HepG2 (cell line): Measurements from ENCODE around the gene ANKRD13D.

Source experiments
- CREB1 ChIP-seq, 2 experiments: fragments of 450-650 bp in 1 of 2; IDR thresholded peaks; 2 replicates each; pipeline ENCODE4 v1.6.1; 2016 to 2017; ENCODE audit warnings: control low read depth in 1 of 2, mild to moderate bottlenecking in 1 of 2, missing compliant biosample characterization in 1 of 2, missing genetic modification characterization in 1 of 2
- EP300 ChIP-seq, 3 experiments: sonication (generic) in 1 of 3; formaldehyde crosslinking in 1 of 3; IDR thresholded peaks; 2 replicates each; pipeline versions ENCODE4 v1.5.1 to v1.6.1; 2011 to 2020; ENCODE audit warnings: low read depth in 2 of 3, low read length in 2 of 3, borderline replicate concordance in 1 of 3, improper control_type of control experiment in 1 of 3, mild to moderate bottlenecking in 1 of 3, missing genetic modification reagents in 1 of 3, moderate library complexity in 1 of 3
- ETS1 ChIP-seq: sonication (generic); formaldehyde crosslinking; IDR thresholded peaks from 2 replicates; pipeline ENCODE4 v1.4.0; 2020; ENCODE audit warnings: missing genetic modification reagents
- MXI1 ChIP-seq: IDR thresholded peaks from 3 replicates; pipeline ENCODE4 v1.6.1; 2012; ENCODE audit warnings: low read depth, low read length, inconsistent platforms, borderline replicate concordance
- MZF1 ChIP-seq: sonication (generic); formaldehyde crosslinking; IDR thresholded peaks from 2 replicates; pipeline ENCODE4 v1.8.1; 2023; ENCODE audit warnings: mild to moderate bottlenecking, missing genetic modification reagents, borderline replicate concordance
- REST ChIP-seq, 2 experiments: IDR thresholded peaks; 2 replicates each; pipeline ENCODE4 v1.6.1; 2011 to 2012; ENCODE audit warnings: low read length in 2 of 2, borderline replicate concordance in 1 of 2, low read depth in 1 of 2, mild to moderate bottlenecking in 1 of 2, moderate library complexity in 1 of 2
- U2AF1 ChIP-seq: fragments of 200-400 bp; formaldehyde crosslinking; optimal IDR thresholded peaks from 2 replicates; pipeline ENCODE3; 2017; ENCODE audit warnings: mild to moderate bottlenecking, low read depth, low read length
- ZNF549 ChIP-seq: sonication (generic); formaldehyde crosslinking; IDR thresholded peaks from 2 replicates; pipeline ENCODE4 v1.5.0; 2020; ENCODE audit warnings: missing genetic modification reagents
- ZNF644 ChIP-seq: IDR thresholded peaks from 2 replicates; pipeline ENCODE4 v1.6.1; 2016; ENCODE audit warnings: low read depth
- ZNF782 ChIP-seq: sonication (generic); formaldehyde crosslinking; IDR thresholded peaks from 2 replicates; pipeline ENCODE4 v1.4.0; 2020; ENCODE audit warnings: missing genetic modification reagents, mild to moderate bottlenecking, borderline replicate concordance

DNA sequence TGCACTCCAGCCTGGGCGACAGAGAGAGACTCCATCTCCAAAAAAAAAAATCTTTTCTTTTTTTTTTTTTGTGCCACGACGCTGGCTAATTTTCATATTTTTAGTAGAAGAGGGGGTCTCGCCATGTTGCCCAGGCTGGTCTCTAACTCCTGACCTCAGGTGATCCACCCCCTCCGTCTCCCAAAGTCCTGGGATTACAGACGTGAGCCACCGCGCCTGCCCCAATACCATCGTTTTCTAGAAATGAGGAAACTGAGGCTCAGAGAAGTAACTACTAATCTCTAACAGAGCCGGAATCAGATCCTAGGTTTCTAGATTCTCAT is 27.7 kb downstream of the ANKRD13D start:
- TF ChIP-seq MZF1 (CRISPR knock-in tag) (no peak), EP300 (IDR thresholded peaks at IDR 0.05; ENCODE audit: low read depth in 2 of 2, low read length in 2 of 2) (no peak), EP300 (CRISPR knock-in tag; IDR thresholded peaks at IDR 0.05; ENCODE audit: borderline replicate concordance) (no peak), ETS1 (CRISPR knock-in tag) (no peak), CREB1 (IDR thresholded peaks at IDR 0.05) (no peak), CREB1 (CRISPR knock-in tag; IDR thresholded peaks at IDR 0.05) (no peak), ZNF782 (CRISPR knock-in tag) (no peak), ZNF549 (CRISPR knock-in tag) (no peak), U2AF1 (no peak), MXI1 (no peak), ZNF644 (no peak), REST (IDR thresholded peaks at IDR 0.05; ENCODE audit: borderline replicate concordance in 1 of 2, low read depth in 1 of 2, low read length in 2 of 2) (no peak)
